ENCODE results near the gene UBE2H.
"Not testable (repeated sequence)": the region's sequence is repeated elsewhere in the genome, so short reads cannot be mapped to it uniquely, and the experiment has no call there.

UBE2H gene

DNA sequence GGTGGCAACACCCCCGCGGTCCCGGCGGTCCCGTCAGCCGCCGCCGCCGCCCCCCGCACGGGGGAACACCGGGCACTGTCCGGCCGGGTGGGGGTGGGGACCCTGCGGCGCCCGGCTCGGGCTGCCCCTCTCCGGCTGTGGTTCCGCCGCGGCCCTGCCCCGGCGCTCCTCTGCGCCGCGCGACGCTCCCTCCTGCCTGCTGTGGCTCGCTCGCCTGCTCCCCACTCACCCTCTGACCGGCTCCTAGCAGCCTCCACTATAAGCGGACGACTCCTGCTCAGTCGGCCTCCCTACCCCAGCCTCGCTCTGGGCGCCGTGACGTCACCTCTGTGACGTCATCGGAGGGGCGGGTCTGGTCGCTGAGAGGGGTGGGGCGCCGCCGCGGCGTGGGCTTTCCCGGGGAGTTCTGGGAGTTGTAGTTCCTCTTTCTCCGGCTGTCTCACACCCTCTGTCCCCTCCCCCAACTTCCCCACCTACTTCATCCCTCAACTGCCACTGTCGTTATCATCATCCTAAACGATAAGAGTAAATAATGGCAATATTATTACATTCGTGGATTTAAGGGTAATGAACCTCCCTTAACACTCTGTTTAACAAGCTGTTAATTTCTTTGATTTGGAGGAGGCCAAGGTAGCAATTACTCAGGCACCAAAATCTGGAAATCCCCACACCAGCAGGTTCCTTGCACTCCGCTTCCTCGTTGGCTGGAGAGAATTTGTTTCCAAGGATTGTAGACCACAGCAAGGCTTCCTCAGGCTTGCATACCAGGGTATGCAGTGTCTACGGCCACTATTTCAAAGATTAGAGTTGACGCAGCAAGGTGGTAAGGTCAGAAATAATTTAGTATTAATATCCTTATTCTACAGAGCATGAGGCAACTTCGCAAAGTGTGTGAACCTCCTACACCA is at the start of gene UBE2H:
UBE2H (minus strand) TSS at position 308 of the 908 bp plus-strand sequence. CDS start 405 bp downstream, outside the sequence.
- DNase-seq (ENCODE audit: low read depth in 2 of 2), result peak; percentile 86

DNA sequence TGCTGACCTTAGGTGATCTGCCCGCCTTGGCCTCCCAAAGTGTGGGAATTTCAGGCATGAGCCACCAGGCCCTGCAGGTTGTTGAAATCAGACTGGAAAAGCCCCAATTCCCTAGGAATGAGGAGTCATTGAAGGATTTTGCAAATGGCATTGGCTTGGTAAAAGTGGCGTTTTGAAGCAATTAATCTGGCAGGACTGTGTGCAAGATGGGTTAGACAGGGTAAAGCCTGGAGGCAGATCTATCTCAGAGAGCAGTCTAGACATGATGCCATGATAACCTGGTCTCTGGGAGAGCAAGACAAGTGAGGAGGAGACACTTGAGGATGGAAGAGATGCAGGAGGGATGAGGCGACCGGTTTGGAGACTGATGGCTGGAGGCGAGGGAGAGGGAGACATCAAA is 45.7 kb upstream of the UBE2H start:
- DNase-seq (ENCODE audit: low read depth in 2 of 2), result no peak

DNA sequence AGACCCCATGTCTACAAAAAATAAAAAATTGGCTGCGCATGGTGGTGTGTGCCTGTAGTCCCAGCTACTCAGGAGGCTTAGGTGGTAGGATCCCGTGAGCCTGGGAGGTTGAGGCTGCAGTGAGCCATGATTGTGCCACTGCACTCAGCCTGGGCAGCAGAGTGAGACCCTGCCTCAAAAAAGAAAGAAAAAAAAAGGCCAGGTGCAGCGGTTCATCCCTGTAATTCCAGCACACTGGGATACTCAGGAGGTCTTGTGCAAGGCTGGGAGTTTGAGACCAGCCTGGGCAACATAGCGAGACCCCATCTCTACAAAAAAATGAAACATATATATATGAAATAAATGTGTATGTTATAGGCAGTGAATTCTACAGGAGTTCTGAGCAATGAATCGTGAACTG is 44.5 kb upstream of the UBE2H start:
- no peak for DNase-seq (ENCODE audit: low read depth in 2 of 2)

DNA sequence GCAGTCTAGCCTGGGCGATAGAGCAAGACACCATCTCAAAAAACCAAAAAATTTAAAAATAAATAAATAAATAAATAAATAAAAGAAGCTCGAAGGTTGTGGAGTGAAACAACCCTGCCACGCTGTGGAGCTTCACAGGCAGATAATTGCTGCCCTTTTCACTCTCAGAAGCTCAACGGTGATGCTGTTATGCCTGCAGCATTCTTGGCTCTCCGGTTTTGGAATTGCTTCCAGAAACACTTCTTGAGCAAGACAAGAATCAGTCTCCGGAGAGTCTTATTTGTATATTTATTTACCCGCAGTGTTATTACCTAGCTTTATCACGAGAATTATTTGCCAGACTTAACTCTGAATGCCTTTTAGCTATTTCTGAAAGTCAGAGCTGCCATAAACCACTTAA is 40.5 kb upstream of the UBE2H start:
- no peak for DNase-seq (ENCODE audit: low read depth in 2 of 2)

DNA sequence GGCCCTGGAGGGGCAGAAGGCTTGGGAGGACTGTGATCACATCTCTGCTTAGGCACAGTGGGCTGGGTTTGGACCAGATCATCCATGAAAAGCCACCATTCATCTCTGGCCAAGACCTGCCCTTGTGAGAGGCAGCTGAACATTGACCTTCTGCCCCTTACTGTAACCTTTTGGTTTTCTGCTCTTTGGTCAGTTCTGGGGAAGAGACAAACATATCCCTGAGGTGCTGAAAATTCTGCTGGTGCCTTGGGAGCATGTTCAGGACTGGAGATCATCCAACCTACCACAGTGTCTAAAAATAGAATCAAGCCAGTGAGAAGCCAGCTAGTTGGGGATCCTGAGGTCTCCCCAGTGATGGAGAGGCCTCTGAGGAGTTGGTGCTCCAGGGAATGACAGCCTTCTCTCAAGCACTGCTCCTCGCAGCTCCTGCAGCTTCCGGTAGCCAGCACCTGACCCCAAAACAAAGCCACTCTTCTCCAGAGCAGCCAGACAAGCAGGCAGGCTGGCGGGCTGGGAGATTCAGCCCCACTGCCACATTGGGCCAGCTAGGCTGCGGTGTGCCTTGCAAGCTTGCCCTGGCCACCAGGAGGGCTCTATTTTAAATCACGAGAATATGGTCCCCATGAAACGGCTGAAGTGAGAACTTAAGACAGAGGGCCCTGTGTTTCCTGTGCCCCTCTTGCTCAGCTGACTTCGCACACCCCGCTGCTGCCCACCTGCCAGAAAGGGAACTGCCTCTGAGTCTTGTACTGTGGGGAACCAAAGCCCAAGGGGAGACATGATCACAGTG is 37.8 kb upstream of the UBE2H start:
- DNase-seq (ENCODE audit: low read depth in 2 of 2), result no peak

DNA sequence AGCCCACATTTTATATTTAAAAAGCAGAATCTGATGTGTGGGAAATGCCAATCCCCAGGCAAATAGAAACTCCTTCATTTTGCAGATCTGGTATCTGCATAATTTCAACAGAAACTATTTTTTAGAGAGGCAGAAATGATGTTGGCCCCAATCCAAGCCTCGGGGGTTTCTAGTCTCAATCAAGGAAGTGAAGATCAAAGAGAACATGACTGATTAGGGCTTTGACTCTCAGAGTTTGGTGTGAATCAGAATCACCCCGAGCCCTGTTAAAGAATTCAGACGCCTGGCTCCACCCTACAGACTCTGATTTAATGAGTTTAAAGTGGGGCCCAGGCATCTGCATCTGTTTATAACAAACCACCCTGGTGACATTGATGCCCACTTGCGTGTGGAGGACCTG is 36.7 kb upstream of the UBE2H start:
- peak; percentile 49 to 50 for DNase-seq (ENCODE audit: low read depth in 2 of 2)

DNA sequence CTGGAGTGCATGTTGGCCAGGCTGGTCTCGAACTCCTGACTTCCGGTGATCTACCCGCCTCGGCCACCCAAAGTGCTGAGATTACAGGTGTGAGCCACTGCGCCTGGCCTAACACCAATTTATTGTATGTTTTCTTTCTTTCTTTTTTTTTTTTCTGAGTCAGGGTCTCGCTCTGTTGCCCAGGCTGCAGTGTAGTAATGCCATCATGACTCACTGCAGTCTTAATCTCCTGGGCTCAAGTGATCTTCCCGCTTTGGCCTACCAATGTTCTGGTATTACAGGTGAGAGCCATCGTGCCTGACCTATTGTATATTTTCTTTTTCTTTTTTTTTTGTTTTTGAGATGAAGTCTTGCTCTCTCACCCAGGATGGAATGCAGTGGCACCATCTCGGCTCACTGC is 33.8 kb upstream of the UBE2H start:
- DNase-seq (ENCODE audit: low read depth in 2 of 2), result no peak

DNA sequence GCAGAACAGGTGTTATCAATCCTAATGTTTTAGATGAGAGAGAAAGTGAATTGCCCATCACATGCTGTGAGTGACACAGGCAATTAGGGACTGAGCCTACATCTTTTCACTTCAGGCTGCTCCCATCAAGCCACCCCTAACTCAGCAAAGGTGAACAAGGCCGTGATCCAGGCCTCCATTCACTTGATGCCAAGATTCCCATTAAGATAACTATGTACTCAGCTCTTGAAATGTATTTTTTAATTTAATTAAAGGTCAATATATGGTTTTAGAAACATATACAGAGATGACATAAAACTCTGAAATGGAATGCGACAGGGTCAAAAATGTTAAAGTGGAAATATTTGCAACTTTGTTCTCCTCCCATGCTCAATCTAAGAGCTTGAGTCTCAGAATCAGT is 27.9 kb upstream of the UBE2H start:
- DNase-seq (ENCODE audit: low read depth in 2 of 2), result no peak

DNA sequence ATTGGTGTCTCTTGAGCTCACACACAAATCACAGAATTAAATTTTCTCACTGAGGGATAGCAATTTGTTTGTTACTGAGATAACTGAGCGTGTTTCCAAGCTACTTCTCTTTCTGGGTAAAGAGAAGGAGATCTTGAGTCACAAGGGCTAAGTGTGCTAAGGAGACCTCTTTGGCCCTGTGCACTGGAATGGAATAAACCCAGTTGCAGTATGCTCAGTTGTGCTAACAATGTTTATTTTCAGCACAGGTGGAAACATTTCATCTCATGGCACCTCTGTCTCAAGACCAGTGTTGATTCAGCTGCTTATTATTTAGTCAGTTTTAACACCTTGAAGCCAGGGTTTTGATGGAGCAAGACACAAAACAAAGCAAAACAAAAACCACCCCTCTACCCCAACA is 22.5 kb upstream of the UBE2H start:
- no peak for DNase-seq (ENCODE audit: low read depth in 2 of 2)

DNA sequence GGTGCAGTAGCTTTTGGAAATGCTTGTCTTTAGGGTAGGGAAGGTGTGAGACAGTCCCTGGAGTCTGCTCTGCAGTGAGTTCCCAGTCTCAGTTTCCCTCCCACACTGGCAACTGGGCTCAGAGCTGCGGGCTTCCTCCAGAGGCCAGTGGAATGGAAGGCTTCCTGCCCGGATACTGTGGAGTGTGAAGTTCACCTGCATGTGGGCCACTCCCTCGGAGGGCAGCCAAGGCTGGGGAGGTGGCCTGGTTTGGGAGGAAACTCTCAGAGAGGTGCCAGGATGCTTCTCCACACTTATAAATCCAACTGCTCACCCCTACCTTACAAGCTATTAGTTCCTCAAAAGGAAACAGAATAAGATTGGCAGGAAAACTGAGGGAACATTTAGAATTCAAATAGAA is 18.1 kb upstream of the UBE2H start:
- no peak for DNase-seq (ENCODE audit: low read depth in 2 of 2)

DNA sequence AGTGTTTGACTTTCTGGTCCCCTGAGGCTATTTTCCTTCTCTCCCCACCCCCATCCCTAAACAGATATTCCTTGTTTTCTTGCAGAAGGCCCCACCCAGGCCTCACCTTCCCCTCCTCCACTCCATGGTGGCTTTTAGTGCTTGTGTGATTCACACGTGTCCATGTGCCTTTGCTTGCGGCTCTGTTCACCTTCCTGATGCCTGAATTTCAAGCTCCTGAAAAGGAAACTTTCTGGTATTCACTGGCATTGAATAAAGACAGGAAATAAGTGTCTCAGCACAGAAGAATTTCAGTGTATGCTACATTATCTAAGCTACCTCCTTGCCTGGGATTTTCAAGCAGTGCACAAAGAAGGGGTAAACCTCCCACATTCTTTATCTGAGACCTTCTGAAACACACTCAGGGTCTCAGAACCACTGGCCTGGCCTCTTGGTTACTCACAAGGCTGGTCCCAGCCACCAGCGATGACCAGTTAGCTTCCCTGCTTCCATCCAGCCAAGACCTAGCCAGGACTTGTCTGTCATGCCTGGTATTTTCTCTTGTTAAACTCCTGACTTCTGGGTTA is 17.2 kb upstream of the UBE2H start:
- DNase-seq (ENCODE audit: low read depth in 2 of 2), result no peak

DNA sequence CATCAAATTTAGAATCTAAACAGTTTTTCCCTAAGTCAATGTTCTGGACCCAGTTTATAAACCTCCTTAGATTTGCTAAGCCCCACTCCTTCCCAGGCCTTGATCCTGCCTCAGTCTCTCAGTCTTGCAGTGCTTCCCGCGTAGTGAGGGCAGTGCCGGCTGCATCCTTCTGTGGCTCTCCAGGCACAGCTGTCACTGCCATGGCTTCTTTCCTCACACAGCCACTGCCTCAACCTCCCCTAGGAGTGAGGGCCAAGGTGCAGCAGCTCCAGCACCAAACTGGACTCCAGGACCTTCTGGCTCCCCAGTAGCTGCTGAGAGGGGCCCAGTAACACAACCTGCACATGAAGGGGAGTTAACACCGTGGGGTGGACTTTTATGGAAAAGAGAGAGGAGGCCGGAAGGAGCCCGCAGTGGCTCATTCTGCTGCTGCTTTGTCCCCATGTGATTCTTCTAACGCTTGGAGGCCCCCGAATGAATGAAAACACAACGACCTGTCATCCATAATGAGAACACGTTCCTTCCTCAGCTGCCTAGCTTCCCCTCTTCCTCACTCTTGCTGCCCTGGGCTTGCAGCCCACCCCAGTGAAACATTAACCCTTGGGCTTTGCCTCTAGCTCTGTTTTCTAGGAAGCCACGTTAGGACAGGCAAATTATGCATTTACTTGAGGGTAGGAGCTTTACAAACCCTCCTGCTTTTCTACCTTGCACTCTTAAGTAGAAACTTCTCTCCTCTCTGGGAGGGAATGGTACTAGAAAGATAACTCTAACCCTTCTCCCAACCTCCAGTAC is 16.0 kb upstream of the UBE2H start:
- DNase-seq (ENCODE audit: low read depth in 2 of 2), result no peak

DNA sequence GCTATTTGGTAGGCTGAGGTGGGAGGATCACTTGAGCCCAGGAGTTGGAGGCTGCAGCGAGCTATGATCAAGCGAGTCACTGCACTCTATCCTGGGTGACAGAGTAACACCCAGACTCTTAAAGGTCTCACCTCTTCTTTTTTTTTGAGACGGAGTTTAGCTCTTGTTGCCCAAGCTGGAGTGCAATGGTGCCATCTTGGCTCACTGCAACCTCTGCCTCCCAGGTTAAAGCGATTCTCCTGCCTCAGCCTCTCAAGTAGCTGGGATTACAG is 7.4 kb upstream of the UBE2H start:
- DNase-seq (ENCODE audit: low read depth in 2 of 2), result not testable (repeated sequence)

DNA sequence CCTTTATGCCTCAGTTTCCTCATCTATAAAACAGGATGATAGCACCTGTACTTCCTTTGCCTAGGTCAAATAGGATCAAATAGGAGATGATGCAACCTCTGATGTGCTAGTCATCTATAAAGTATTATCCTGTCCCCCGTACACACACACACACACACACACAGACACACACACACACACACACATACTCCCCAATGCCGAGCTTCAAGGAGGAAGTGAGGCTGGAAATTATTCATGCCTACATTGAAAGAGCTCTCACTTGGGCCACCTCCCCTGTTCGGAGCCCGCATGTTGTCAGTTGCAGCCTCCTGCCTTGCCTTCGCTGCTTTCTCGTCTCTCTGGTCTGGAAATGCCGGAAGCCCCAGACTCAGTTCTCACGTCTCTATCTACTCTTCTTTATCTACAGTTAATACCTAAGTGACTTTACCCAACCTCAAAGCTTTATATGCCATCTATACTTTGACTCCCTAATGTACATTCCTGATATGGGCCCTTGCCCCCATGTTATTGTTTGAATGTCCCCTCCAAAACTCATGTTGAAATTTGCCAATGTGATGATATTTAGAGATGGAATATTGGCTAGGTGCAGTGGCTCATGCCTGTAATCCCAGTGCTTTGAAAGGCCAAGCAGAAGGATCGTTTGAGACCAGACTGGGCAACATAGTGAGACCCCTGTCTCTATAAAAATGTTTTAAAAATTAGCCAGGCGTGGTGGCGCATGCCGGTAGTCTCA is 6.9 kb upstream of the UBE2H start:
- no peak for DNase-seq (ENCODE audit: low read depth in 2 of 2)

DNA sequence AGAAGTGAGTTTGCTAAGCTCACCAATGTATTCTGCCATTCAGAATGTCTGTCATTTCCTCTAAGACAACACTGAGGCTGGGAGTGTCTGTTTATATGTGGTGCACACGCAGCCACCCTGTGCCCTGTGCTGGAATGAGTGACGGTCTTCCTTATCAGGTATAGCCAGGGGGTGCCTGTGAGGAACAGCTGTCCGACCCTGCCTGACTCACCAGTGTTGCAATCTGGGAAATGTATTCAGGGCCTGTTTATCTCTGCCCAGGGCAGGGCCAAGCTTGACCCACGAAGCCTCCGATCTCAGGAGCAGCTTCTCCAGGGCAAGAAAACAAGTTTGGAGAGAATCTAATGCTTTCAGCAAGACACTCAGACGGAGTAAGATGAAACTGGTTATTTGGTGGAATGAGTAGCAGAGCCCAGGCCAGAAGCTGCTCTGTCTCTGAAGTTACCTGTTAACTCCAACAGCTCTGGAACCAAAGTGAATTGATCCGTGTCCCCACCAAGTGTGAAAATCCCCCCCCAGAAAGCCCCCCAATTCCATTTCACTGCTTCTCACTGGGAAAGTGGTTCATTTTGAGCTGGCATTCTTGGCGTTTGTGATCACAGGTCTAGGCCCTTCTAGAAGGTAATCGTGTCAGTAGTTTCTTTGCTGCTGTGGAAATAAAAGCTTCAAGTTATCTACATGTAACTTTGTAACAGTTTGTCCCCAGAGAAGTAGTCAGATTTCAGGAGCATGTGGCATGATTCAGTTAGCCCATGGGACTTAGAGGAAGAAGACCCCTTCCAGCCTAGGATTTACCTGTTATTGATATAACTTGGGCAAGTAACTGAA is 6.1 kb upstream of the UBE2H start:
- no peak for DNase-seq (ENCODE audit: low read depth in 2 of 2)

DNA sequence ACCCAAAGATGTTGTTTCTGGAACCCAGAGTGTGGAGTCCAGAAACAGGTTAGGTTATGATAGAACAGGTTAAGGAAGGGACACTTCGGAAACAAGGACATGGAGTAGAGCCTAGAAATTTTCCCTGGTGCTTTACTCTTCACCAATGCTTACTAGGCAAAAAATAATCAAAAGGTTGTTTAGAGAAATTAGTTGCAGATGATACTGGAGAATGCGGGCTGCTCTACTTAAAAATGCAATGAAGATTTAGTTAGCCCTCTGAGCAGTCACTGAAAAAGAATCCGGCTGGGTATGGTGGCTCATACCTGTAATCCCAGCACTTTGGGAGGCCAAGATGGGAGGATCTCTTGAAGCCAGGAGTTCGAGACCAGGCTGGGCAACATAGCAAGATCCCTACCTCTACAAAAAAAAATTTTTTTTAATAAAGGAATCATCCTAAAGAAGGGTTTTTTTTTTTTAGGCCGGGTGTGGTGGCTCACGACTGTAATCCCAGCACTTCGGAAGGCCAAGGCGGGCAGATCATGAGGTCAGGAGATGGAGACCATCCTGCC is 3.3 kb upstream of the UBE2H start:
- DNase-seq (ENCODE audit: low read depth in 2 of 2), result no peak

DNA sequence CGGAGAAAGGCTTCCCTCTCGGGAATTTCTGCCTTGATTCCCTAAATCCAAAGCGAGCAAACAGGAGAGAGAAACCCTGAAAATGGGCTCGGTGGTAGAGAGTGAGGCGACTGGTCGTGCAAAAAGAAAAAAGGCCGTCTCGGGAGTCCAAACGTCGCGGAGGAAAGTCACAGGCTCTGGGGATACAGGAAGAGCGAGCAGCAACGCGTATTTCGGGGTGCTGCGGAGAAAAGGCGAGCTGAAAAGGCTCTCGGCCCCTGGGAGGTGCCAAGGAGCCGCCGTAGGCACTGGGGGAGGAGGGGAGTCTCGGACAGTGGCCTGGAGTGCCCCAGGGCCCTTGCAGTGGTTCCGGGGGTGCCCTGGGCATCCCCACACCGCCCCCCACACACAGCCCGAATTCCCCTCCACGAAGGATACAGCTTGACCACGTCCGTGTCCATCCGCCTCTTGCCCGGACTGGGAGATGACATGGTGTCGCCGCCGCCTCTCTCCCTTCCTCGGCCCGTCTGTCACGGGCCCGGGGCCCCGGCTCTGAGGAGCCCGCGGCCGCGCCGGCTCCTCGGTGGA is 591 bp downstream of the UBE2H start:
- peak in 1 of 2 donors; percentile 18 for DNase-seq (ENCODE audit: low read depth in 2 of 2)

DNA sequence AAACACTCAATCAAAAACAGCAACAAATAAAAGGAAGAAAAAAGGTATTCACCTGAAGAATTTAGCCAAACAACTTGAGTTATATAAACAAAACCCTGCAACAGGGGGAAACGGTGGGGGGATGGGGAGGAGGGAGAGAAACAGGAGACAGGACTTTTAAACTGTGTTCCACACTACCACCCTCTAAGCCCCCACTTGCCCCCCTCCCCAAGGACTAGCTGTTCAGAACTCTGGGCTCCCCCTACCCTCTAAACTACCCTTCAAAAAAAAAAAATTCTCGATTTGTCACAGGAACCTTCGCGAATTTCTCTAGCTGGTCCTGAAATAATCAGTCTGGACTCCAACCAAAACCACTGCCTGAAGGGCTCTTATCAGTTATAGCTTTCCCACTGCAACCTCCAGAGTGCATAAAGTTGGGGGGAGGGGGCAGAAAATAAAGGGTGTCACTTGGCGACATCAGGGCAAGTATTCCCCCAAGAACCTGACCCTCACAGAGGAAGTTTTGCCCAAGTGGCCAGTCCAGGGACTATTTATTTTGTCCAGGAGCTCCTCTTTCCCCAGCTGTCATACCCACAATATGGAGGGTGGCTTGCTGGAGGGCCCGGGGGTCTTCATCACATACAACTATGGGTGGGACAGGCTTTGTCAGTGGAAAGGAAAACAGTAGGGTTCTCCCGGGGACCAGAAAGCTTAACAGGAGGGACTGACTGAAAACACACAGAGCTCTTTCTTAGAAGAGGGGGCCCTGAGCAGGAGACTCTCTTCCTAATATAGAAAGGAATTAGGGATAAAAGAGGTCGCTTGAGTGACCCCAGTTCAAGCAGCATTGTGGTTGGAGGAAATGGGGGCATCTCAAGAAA is 1.3 kb downstream of the UBE2H start:
- no peak for DNase-seq (ENCODE audit: low read depth in 2 of 2)

DNA sequence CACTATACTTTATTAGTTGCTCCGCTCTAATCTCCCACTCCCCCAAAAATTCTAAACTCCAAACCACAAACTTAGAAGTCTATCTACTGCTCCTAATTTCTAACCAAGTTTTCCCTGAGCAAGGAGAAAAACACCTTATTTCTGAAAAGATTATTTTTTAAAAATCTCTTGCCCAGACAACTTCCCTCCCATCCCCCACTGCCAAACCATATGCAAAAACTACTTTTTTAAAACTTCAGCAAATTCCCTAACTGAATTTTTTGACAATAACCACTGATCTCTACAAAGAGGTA is 1.9 kb downstream of the UBE2H start:
- DNase-seq (ENCODE audit: low read depth in 2 of 2), result no peak
